ENCODE data around the gene DCUN1D2.

DNA sequence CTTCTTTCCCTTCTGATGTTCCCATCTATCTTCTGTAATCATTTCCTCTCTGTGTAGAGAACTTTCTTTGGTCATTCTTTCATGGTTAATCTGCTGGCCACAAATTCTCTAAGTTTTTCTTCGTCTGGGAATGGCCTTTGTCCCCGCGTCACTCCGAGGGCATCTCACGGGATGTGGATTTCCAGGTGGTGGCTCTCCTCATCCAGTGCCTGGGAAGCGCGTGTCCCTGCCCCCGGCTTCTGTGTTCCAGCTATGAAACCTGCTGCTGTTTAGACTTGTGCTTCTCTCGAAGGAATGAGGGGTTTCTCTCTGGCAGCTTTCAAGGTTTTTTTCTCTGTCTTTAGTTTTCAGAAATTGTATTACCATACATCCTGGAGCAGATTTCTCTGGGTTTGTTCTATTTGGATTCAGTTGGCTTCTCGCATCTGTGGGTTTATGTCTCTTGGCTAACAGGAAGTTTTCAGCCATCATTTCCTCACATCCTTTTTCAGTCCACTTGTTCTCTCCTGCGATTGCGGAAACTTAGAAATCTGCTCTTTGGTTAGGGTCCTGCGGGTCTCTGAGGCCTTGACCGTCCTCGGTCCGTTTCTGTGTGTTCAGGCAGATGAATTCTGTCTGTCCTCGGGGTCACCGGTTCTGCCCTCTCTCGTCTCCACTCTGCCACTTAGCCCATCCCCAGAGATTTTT is 36.9 kb upstream of the DCUN1D2 start:
- no peak for TF ChIP-seq POLR2AphosphoS5 (IDR thresholded peaks at IDR 0.05)
- TF ChIP-seq, protein P1, sequence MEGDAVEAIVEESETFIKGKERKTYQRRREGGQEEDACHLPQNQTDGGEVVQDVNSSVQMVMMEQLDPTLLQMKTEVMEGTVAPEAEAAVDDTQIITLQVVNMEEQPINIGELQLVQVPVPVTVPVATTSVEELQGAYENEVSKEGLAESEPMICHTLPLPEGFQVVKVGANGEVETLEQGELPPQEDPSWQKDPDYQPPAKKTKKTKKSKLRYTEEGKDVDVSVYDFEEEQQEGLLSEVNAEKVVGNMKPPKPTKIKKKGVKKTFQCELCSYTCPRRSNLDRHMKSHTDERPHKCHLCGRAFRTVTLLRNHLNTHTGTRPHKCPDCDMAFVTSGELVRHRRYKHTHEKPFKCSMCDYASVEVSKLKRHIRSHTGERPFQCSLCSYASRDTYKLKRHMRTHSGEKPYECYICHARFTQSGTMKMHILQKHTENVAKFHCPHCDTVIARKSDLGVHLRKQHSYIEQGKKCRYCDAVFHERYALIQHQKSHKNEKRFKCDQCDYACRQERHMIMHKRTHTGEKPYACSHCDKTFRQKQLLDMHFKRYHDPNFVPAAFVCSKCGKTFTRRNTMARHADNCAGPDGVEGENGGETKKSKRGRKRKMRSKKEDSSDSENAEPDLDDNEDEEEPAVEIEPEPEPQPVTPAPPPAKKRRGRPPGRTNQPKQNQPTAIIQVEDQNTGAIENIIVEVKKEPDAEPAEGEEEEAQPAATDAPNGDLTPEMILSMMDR (IDR thresholded peaks at IDR 0.05), result no peak

Data from transverse colon (tissue), 4 donors.